Measurements from ENCODE around the gene GPR85. TPM values are rescaled to one million over a fixed set of nuclear protein-coding genes. Genes with fewer than 3 reads are reported as not detected.

Gene GPR85
- total and polyA plus RNA-seq, 10 of the 15 experiments (the other 5 are each of a cell fraction or from before 2014, with no cell fraction given), result 0.05 to 0.38 TPM; not detected in 8

DNA sequence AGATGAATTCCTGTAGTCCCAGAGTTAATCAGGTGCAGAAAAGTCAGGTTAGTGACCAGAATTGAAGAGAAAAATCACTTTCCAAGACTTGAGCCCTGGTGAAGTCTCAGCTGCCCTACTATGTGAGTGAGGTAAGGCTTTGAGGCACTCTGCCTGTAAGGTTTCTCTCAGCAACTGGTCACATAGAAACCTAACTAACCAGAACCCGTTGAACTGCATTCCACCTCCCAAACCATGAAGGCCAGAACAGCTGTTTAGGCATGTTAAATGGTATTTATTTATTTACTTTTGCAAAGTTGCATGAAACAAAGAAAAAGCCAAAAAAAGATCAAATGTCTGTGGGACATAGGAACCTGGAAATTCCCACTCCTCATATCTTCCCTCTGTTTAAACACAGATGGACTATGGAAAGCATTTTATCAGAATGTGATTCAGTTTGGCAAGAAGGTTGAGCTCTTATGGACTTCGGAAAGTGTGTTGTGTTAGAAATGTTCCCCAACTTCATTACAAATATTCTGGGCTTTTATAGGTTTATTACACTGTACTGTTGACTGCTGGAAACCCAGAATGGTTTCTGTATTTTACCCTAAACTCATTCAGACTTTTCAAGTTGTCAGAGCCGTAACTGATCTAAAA lies 12.8 kb upstream of the GPR85 start:
- SMC1A ChIA-PET (ENCODE audit: uncharacterized antibody, unreplicated experiment), result interaction anchor here (0.8 to 1.3 kb wide), 2 partner anchors 11 to 14 kb away, joined by 4 to 6 read pairs; no protein-coding TSS in a partner anchor
- Histone ChIP-seq H4K20me1 (ENCODE audit: control insufficient read depth, insufficient read depth) (no peaks in the 10 kb centered on the region), H3K4me1 (ENCODE audit: control insufficient read depth, insufficient read depth, low read length) (no peaks in the 10 kb centered on the region), H3K36me3 (ENCODE audit: control insufficient read depth in 2 of 2, insufficient read depth in 2 of 2, low read length in 1 of 2) (no peaks in the 10 kb centered on the region), H2AFZ (ENCODE audit: control insufficient read depth, low read depth, low read length) (no peak overlapping the region), H3K4me2 (ENCODE audit: control insufficient read depth, insufficient read depth) (no peak overlapping the region), H3K9ac (ENCODE audit: control insufficient read depth, insufficient read depth, low read length) (no peak overlapping the region), H3K9me3 (replicated peaks; ENCODE audit: control insufficient read depth, insufficient read depth, low read length) (no peaks in the 10 kb centered on the region), H3K27ac (ENCODE audit: control insufficient read depth, insufficient read depth) (no peak overlapping the region), H3K4me3 (no peak overlapping the region), H3K27me3 (replicated peaks in 1 of 2; ENCODE audit: control insufficient read depth in 2 of 2, insufficient read depth in 2 of 2, low read length in 1 of 2) (no peaks in the 10 kb centered on the region), H3K79me2 (ENCODE audit: control insufficient read depth, insufficient read depth, low read length) (no peaks in the 10 kb centered on the region)
- BruUV-seq (replicated peaks), result no TSS peak
- WGBS (ENCODE audit: insufficient coverage, insufficient replicate concordance, low lambda C conversion rate, missing lambda C conversion rate), result 50% methylated on average over 3 of the region's 3 CpGs
- DNase-seq (ENCODE audit: low read depth, low spot score) (no peak), ATAC-seq (no peak), FAIRE-seq (no peak)
- TF ChIP-seq CREM (IDR thresholded peaks at IDR 0.05; ENCODE audit: low read depth), result no peak
- TF ChIP-seq, protein P1, sequence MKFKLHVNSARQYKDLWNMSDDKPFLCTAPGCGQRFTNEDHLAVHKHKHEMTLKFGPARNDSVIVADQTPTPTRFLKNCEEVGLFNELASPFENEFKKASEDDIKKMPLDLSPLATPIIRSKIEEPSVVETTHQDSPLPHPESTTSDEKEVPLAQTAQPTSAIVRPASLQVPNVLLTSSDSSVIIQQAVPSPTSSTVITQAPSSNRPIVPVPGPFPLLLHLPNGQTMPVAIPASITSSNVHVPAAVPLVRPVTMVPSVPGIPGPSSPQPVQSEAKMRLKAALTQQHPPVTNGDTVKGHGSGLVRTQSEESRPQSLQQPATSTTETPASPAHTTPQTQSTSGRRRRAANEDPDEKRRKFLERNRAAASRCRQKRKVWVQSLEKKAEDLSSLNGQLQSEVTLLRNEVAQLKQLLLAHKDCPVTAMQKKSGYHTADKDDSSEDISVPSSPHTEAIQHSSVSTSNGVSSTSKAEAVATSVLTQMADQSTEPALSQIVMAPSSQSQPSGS (IDR thresholded peaks at IDR 0.05; ENCODE audit: low read length), result no peak
- TF ChIP-seq, protein P2, sequence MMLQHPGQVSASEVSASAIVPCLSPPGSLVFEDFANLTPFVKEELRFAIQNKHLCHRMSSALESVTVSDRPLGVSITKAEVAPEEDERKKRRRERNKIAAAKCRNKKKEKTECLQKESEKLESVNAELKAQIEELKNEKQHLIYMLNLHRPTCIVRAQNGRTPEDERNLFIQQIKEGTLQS (IDR thresholded peaks at IDR 0.05; ENCODE audit: borderline replicate concordance, extremely low read depth, low read depth, low read length), result no peak
- TF ChIP-seq, protein P3, sequence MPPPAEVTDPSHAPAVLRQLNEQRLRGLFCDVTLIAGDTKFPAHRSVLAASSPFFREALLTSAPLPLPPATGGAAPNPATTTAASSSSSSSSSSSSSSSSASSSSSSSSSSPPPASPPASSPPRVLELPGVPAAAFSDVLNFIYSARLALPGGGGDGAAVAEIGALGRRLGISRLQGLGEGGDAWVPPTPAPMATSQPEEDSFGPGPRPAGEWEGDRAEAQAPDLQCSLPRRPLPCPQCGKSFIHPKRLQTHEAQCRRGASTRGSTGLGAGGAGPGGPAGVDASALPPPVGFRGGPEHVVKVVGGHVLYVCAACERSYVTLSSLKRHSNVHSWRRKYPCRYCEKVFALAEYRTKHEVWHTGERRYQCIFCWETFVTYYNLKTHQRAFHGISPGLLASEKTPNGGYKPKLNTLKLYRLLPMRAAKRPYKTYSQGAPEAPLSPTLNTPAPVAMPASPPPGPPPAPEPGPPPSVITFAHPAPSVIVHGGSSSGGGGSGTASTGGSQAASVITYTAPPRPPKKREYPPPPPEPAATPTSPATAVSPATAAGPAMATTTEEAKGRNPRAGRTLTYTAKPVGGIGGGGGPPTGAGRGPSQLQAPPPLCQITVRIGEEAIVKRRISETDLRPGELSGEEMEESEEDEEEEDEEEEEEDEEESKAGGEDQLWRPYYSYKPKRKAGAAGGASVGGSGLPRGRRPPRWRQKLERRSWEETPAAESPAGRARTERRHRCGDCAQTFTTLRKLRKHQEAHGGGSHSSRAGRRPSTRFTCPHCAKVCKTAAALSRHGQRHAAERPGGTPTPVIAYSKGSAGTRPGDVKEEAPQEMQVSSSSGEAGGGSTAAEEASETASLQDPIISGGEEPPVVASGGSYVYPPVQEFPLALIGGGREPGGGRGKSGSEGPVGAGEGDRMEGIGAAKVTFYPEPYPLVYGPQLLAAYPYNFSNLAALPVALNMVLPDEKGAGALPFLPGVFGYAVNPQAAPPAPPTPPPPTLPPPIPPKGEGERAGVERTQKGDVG (CRISPR knock-in tag; IDR thresholded peaks at IDR 0.05), result no peak
- no peak for TF ChIP-seq MTA3 (IDR thresholded peaks at IDR 0.05; ENCODE audit: borderline replicate concordance, low read length)
- TF ChIP-seq ATF7 (IDR thresholded peaks at IDR 0.05; ENCODE audit: low read depth), result no peak
- TF ChIP-seq KAT2A (conservative IDR thresholded peaks at IDR 0.05; ENCODE audit: control insufficient read depth, low read depth, low read length), result no peak
- no peak for TF ChIP-seq IRF4 (IDR thresholded peaks at IDR 0.05; ENCODE audit: low read depth, low read length)
- TF ChIP-seq, protein P4, sequence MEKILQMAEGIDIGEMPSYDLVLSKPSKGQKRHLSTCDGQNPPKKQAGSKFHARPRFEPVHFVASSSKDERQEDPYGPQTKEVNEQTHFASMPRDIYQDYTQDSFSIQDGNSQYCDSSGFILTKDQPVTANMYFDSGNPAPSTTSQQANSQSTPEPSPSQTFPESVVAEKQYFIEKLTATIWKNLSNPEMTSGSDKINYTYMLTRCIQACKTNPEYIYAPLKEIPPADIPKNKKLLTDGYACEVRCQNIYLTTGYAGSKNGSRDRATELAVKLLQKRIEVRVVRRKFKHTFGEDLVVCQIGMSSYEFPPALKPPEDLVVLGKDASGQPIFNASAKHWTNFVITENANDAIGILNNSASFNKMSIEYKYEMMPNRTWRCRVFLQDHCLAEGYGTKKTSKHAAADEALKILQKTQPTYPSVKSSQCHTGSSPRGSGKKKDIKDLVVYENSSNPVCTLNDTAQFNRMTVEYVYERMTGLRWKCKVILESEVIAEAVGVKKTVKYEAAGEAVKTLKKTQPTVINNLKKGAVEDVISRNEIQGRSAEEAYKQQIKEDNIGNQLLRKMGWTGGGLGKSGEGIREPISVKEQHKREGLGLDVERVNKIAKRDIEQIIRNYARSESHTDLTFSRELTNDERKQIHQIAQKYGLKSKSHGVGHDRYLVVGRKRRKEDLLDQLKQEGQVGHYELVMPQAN (conservative IDR thresholded peaks at IDR 0.05), result no peak
- TF ChIP-seq SREBF2 (IDR thresholded peaks at IDR 0.05; ENCODE audit: low read length), result no peak
- TF ChIP-seq CBFB (IDR thresholded peaks at IDR 0.05; ENCODE audit: low read depth), result no peak
- TF ChIP-seq GABPA (IDR thresholded peaks at IDR 0.05; ENCODE audit: low read depth), result no peak
- CTCF ChIA-PET, result interaction anchor here (0.7 to 1.4 kb wide), 3 partner anchors 14 to 60 kb away, joined by 3 to 5 read pairs (median 3); no protein-coding TSS in a partner anchor
- POLR2A ChIA-PET, result no interaction called here
- RAD21 ChIA-PET (ENCODE audit: unreplicated experiment), result no interaction called here
- in situ Hi-C loops (cut with MboI), result no loop called here
- intact Hi-C loops (cut with micrococcal nuclease; ENCODE audit: unreplicated experiment), result no loop called here
